ENCODE measurements around the gene C4orf50.

The C4orf50 gene

DNA sequence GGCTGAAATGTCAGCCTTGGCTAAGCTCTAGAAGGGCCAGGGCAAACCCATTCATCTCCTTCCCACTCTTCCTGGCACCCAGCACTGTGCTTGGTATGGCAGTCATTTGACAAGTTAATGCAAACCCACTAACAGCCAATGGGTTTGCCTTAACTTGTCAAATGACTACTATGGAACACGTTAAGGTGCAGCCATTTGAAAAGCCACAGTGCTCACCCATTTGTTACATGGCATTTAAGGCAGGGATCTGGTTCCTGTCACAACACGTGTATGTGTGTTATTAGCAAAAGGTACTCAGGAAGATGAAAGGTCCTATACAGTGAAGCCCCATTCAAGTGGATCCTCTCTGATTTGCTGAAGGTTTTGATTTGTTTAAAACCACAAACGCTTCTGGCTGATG lies 132.5 kb downstream of the C4orf50 start:
- Histone ChIP-seq H3K4me3 (ENCODE audit: insufficient read depth, low read length, poor library complexity, severe bottlenecking) (no peak overlapping the region), H3K4me2 (ENCODE audit: low read depth, low read length, poor library complexity, severe bottlenecking) (no peak overlapping the region), H4K20me1 (ENCODE audit: low read depth, low read length) (no peaks in the 10 kb centered on the region), H3K9me2 (replicated peaks; ENCODE audit: insufficient read depth, low read length) (no peaks in the 10 kb centered on the region), H3K27ac (ENCODE audit: low read depth, low read length) (no peak overlapping the region), H3K79me2 (ENCODE audit: insufficient read depth, low read length) (no peaks in the 10 kb centered on the region), H3K36me3 (ENCODE audit: low read length) (no peaks in the 10 kb centered on the region), H3K27me3 (ENCODE audit: low read length) (no peaks in the 10 kb centered on the region), H3F3A (ENCODE audit: insufficient read depth) (no peaks in the 10 kb centered on the region), H2AFZ (ENCODE audit: low read depth, low read length, severe bottlenecking) (no peak overlapping the region), H3K9me3 (ENCODE audit: insufficient read depth, low read length) (no peaks in the 10 kb centered on the region), H3K9ac (ENCODE audit: low read length) (no peak overlapping the region)
- no peak for TF ChIP-seq EZH2phosphoT487 (conservative IDR thresholded peaks at IDR 0.05; ENCODE audit: low read length)
- TF ChIP-seq, protein P1, sequence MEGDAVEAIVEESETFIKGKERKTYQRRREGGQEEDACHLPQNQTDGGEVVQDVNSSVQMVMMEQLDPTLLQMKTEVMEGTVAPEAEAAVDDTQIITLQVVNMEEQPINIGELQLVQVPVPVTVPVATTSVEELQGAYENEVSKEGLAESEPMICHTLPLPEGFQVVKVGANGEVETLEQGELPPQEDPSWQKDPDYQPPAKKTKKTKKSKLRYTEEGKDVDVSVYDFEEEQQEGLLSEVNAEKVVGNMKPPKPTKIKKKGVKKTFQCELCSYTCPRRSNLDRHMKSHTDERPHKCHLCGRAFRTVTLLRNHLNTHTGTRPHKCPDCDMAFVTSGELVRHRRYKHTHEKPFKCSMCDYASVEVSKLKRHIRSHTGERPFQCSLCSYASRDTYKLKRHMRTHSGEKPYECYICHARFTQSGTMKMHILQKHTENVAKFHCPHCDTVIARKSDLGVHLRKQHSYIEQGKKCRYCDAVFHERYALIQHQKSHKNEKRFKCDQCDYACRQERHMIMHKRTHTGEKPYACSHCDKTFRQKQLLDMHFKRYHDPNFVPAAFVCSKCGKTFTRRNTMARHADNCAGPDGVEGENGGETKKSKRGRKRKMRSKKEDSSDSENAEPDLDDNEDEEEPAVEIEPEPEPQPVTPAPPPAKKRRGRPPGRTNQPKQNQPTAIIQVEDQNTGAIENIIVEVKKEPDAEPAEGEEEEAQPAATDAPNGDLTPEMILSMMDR (IDR thresholded peaks at IDR 0.05; ENCODE audit: insufficient read depth, low read length, poor library complexity, severe bottlenecking), result no peak

DNA sequence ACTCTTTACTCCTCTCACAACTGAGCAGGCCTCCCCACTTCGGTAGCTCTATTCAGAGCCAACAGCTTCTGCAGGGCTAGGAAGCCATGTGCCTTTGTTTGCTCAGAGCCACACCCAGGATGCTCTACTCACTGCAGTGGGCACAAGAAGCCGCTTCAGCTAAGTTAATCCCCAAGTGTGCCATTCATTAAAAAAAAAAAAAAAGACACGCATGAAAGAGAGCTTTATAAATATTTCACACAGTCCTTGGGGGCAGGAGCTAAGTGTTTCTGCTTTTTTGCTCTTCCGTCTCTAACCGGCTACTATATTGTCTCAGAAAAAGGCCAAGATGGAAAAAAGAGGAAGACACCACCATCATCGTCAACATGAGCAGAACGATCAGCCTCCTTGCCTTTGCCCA lies 133.4 kb downstream of the C4orf50 start:
- H3K9me3 ChIP-seq (ENCODE audit: insufficient read depth, low read length), result no peaks in the 10 kb centered on the region
- H3K36me3 ChIP-seq (ENCODE audit: low read length), result no peaks in the 10 kb centered on the region
- TF ChIP-seq, protein P1 (IDR thresholded peaks at IDR 0.05; ENCODE audit: insufficient read depth, low read length, poor library complexity, severe bottlenecking), result no peak
- no peak for TF ChIP-seq EZH2phosphoT487 (conservative IDR thresholded peaks at IDR 0.05; ENCODE audit: low read length)
- H3K9me2 ChIP-seq (replicated peaks; ENCODE audit: insufficient read depth, low read length), result no peaks in the 10 kb centered on the region
- no peaks in the 10 kb centered on the region for H4K20me1 ChIP-seq (ENCODE audit: low read depth, low read length)
- H3K27me3 ChIP-seq (ENCODE audit: low read length), result no peaks in the 10 kb centered on the region
- H3K4me2 ChIP-seq (ENCODE audit: low read depth, low read length, poor library complexity, severe bottlenecking), result no peak overlapping the region
- no peaks in the 10 kb centered on the region for H3F3A ChIP-seq (ENCODE audit: insufficient read depth)
- H3K27ac ChIP-seq (ENCODE audit: low read depth, low read length), result no peak overlapping the region
- no peaks in the 10 kb centered on the region for H3K79me2 ChIP-seq (ENCODE audit: insufficient read depth, low read length)
- H3K9ac ChIP-seq (ENCODE audit: low read length), result no peak overlapping the region
- no peak overlapping the region for H2AFZ ChIP-seq (ENCODE audit: low read depth, low read length, severe bottlenecking)
- H3K4me3 ChIP-seq (ENCODE audit: insufficient read depth, low read length, poor library complexity, severe bottlenecking), result no peak overlapping the region

DNA sequence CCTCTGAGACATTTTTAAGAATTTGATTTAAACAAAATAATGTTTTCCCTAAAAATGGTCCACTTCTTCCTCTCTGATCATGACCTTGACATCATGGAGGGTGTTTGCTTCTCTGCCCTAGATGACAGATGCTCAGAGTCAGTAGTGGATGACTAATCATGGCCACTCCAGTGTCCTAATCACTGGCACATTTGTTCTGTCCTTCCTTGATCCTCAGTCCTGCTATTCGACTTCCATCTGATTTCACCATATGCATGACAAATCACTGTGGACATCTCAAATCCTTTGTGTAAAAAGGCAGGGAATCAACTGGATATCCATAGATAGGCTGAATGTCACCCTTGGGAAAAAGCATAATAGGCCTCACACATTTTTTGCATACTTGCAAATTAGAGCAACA lies 134.3 kb downstream of the C4orf50 start:
- no peak overlapping the region for H3K4me3 ChIP-seq (ENCODE audit: insufficient read depth, low read length, poor library complexity, severe bottlenecking)
- H3K9me2 ChIP-seq (replicated peaks; ENCODE audit: insufficient read depth, low read length), result no peaks in the 10 kb centered on the region
- H3K9me3 ChIP-seq (ENCODE audit: insufficient read depth, low read length), result no peaks in the 10 kb centered on the region
- TF ChIP-seq EZH2phosphoT487 (conservative IDR thresholded peaks at IDR 0.05; ENCODE audit: low read length), result no peak
- TF ChIP-seq, protein P1 (IDR thresholded peaks at IDR 0.05; ENCODE audit: insufficient read depth, low read length, poor library complexity, severe bottlenecking), result no peak
- H3K9ac ChIP-seq (ENCODE audit: low read length), result no peak overlapping the region
- no peak overlapping the region for H3K27ac ChIP-seq (ENCODE audit: low read depth, low read length)
- no peaks in the 10 kb centered on the region for H3F3A ChIP-seq (ENCODE audit: insufficient read depth)
- H2AFZ ChIP-seq (ENCODE audit: low read depth, low read length, severe bottlenecking), result no peak overlapping the region
- H4K20me1 ChIP-seq (ENCODE audit: low read depth, low read length), result no peaks in the 10 kb centered on the region
- no peaks in the 10 kb centered on the region for H3K27me3 ChIP-seq (ENCODE audit: low read length)
- H3K36me3 ChIP-seq (ENCODE audit: low read length), result no peaks in the 10 kb centered on the region
- no peak overlapping the region for H3K4me2 ChIP-seq (ENCODE audit: low read depth, low read length, poor library complexity, severe bottlenecking)
- no peaks in the 10 kb centered on the region for H3K79me2 ChIP-seq (ENCODE audit: insufficient read depth, low read length)

Data from SU-DHL-6 (cell line).